ENCODE results near the gene EPHB2. TPM values are rescaled to one million over a fixed set of nuclear protein-coding genes. Genes with fewer than 3 reads are reported as not detected.

The EPHB2 gene
- total RNA-seq, 2 experiments from 2014 or later: 0.59 TPM; not detected in 1

DNA sequence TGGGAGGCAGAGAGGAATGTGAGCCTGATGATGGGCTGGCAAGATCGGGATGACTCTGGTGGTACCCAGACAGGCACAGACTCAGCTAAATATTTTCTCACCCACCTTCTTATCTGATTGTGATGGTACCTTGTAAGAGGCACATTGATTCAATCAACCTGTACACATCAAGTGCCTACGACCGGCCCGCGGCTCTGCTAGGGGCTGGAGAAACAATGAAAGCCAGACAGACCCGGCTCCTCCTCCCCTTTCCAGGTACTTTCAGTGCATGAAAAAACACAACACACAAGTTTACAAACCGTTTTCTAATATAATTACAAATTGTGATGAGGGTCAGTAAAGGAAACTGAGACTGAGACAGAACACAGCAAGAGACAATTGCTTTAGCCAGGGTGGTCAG, 147.0 kb downstream of the EPHB2 start:
- TF ChIP-seq EZH2phosphoT487 (IDR thresholded peaks at IDR 0.05; ENCODE audit: borderline replicate concordance, low read depth, low read length): no peak
- TF ChIP-seq, protein P1, sequence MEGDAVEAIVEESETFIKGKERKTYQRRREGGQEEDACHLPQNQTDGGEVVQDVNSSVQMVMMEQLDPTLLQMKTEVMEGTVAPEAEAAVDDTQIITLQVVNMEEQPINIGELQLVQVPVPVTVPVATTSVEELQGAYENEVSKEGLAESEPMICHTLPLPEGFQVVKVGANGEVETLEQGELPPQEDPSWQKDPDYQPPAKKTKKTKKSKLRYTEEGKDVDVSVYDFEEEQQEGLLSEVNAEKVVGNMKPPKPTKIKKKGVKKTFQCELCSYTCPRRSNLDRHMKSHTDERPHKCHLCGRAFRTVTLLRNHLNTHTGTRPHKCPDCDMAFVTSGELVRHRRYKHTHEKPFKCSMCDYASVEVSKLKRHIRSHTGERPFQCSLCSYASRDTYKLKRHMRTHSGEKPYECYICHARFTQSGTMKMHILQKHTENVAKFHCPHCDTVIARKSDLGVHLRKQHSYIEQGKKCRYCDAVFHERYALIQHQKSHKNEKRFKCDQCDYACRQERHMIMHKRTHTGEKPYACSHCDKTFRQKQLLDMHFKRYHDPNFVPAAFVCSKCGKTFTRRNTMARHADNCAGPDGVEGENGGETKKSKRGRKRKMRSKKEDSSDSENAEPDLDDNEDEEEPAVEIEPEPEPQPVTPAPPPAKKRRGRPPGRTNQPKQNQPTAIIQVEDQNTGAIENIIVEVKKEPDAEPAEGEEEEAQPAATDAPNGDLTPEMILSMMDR (conservative IDR thresholded peaks at IDR 0.05; ENCODE audit: low read length): no peak
- no TSS peak for BruUV-seq (replicated peaks)
- Histone ChIP-seq H3K79me2 (ENCODE audit: insufficient read depth, low read depth, low read length) (no peaks in the 10 kb centered on the region), H3K27ac (ENCODE audit: low read depth, low read length, poor library complexity, severe bottlenecking) (no peak overlapping the region), H3K9me2 (ENCODE audit: insufficient read depth, low read length) (no peaks in the 10 kb centered on the region), H3K36me3 (ENCODE audit: insufficient read depth, low read length) (no peaks in the 10 kb centered on the region), H3K4me1 (ENCODE audit: insufficient read depth, low read length, poor library complexity, severe bottlenecking) (peaks cover 15% of the 10 kb centered on the region), H2AFZ (ENCODE audit: low read length) (no peak overlapping the region), H4K20me1 (ENCODE audit: insufficient read depth, low read length) (no peaks in the 10 kb centered on the region), H3K9me3 (ENCODE audit: low read length) (no peaks in the 10 kb centered on the region), H3K4me2 (ENCODE audit: low read length) (no peak overlapping the region), H3K4me3 (ENCODE audit: low read depth, low read length, poor library complexity, severe bottlenecking) (no peak overlapping the region)
- CTCF ChIA-PET (ENCODE audit: unreplicated experiment): no interaction called here
- POLR2A ChIA-PET: interaction anchor here (0.7 kb wide), 1 partner anchor 158 kb away, joined by 3 read pairs; no protein-coding TSS in a partner anchor
- intact Hi-C loops (cut with micrococcal nuclease; ENCODE audit: unreplicated experiment): no loop called here
- DNase-seq (ENCODE audit: low spot score): no peak

- H3K4me2 ChIP-seq (ENCODE audit: low read length): no peak overlapping the region
- TF ChIP-seq, protein P1 (conservative IDR thresholded peaks at IDR 0.05; ENCODE audit: low read length): no peak
- TF ChIP-seq EZH2phosphoT487 (IDR thresholded peaks at IDR 0.05; ENCODE audit: borderline replicate concordance, low read depth, low read length): no peak
- no peaks in the 10 kb centered on the region for H3K36me3 ChIP-seq (ENCODE audit: insufficient read depth, low read length)
- H3K4me1 ChIP-seq (ENCODE audit: insufficient read depth, low read length, poor library complexity, severe bottlenecking): no peaks in the 10 kb centered on the region
- no peaks in the 10 kb centered on the region for H3K9me3 ChIP-seq (ENCODE audit: low read length)
- no peak for DNase-seq (ENCODE audit: low spot score)
- no peak overlapping the region for H2AFZ ChIP-seq (ENCODE audit: low read length)
- CTCF ChIA-PET (ENCODE audit: unreplicated experiment): no interaction called here
- intact Hi-C loops (cut with micrococcal nuclease; ENCODE audit: unreplicated experiment): no loop called here
- no peaks in the 10 kb centered on the region for H3K79me2 ChIP-seq (ENCODE audit: insufficient read depth, low read depth, low read length)
- H3K9me2 ChIP-seq (ENCODE audit: insufficient read depth, low read length): no peaks in the 10 kb centered on the region
- POLR2A ChIA-PET: no interaction called here
- no peak overlapping the region for H3K4me3 ChIP-seq (ENCODE audit: low read depth, low read length, poor library complexity, severe bottlenecking)
- H4K20me1 ChIP-seq (ENCODE audit: insufficient read depth, low read length): no peaks in the 10 kb centered on the region
- H3K27ac ChIP-seq (ENCODE audit: low read depth, low read length, poor library complexity, severe bottlenecking): no peak overlapping the region
- no TSS peak for BruUV-seq (replicated peaks)
Measured at GRCh38 chr1:22860414-22860800, 149.8 kb downstream of the EPHB2 start.

- intact Hi-C loops (cut with micrococcal nuclease; ENCODE audit: unreplicated experiment): no loop called here
- no peak overlapping the region for H3K4me3 ChIP-seq (ENCODE audit: low read depth, low read length, poor library complexity, severe bottlenecking)
- no peaks in the 10 kb centered on the region for H3K36me3 ChIP-seq (ENCODE audit: insufficient read depth, low read length)
- no peaks in the 10 kb centered on the region for H3K4me1 ChIP-seq (ENCODE audit: insufficient read depth, low read length, poor library complexity, severe bottlenecking)
- H4K20me1 ChIP-seq (ENCODE audit: insufficient read depth, low read length): no peaks in the 10 kb centered on the region
- no peak overlapping the region for H3K27ac ChIP-seq (ENCODE audit: low read depth, low read length, poor library complexity, severe bottlenecking)
- no peak overlapping the region for H2AFZ ChIP-seq (ENCODE audit: low read length)
- DNase-seq (ENCODE audit: low spot score): no peak
- H3K9me2 ChIP-seq (ENCODE audit: insufficient read depth, low read length): no peaks in the 10 kb centered on the region
- ChIA-PET POLR2A (no interaction called here), CTCF (ENCODE audit: unreplicated experiment) (no interaction called here)
- no TSS peak for BruUV-seq (replicated peaks)
- H3K79me2 ChIP-seq (ENCODE audit: insufficient read depth, low read depth, low read length): no peaks in the 10 kb centered on the region
- TF ChIP-seq, protein P1 (conservative IDR thresholded peaks at IDR 0.05; ENCODE audit: low read length): no peak
- TF ChIP-seq EZH2phosphoT487 (IDR thresholded peaks at IDR 0.05; ENCODE audit: borderline replicate concordance, low read depth, low read length): no peak
- no peaks in the 10 kb centered on the region for H3K9me3 ChIP-seq (ENCODE audit: low read length)
- H3K4me2 ChIP-seq (ENCODE audit: low read length): no peak overlapping the region
Measured at GRCh38 chr1:22860883-22861385, 150.3 kb downstream of the EPHB2 start.
